Nephron progenitor cell (in vitro differentiated cells): ENCODE measurements around the gene DIPK1B.
A peak's percentile ranks its signal among the peaks of the same experiment; 100 is the strongest.
"Not testable (repeated sequence)": the region's sequence is repeated elsewhere in the genome, so short reads cannot be mapped to it uniquely, and the experiment has no call there.

Source experiments
- DNase-seq: peaks from one replicate; pipeline ENCODE4 v3.0.0; 2021
- H3K27ac Mint-ChIP-seq: 2 replicates; pipeline ENCODE4 v1.8.0; 2021; ENCODE audit warnings: mild to moderate bottlenecking, moderate library complexity, mixed read lengths
- H3K27me3 Mint-ChIP-seq: 2 replicates; pipeline ENCODE4 v1.8.0; 2021; ENCODE audit warnings: mild to moderate bottlenecking, low read depth, mixed read lengths; ENCODE audit not compliant: poor library complexity
- H3K36me3 Mint-ChIP-seq: 2 replicates; pipeline ENCODE4 v1.8.0; 2021; ENCODE audit warnings: low read depth, mixed read lengths
- H3K4me1 Mint-ChIP-seq: 2 replicates; pipeline ENCODE4 v1.8.0; 2021; ENCODE audit warnings: mixed read lengths
- H3K4me3 Mint-ChIP-seq: 2 replicates; pipeline ENCODE4 v1.8.0; 2021; ENCODE audit warnings: mild to moderate bottlenecking, moderate library complexity, mixed read lengths
- H3K9me3 Mint-ChIP-seq: 2 replicates; pipeline ENCODE4 v1.8.0; 2021; ENCODE audit warnings: mild to moderate bottlenecking, moderate library complexity, mixed read lengths
- CTCF ChIP-seq: fragments of 200-600 bp; sonication (generic); IDR thresholded peaks from 2 replicates; pipeline ENCODE4 v1.5.0; 2021; ENCODE audit warnings: antibody characterized with exemption

Gene DIPK1B

GRCh38 chr9:136762221-136762691 is 49.9 kb downstream of the DIPK1B start:
- no peak for DNase-seq
- TF ChIP-seq CTCF: no peak
- no peaks in the 10 kb centered on the region for H3K36me3 Mint-ChIP-seq
- H3K9me3 Mint-ChIP-seq: no peaks in the 10 kb centered on the region
- no peak overlapping the region for H3K4me3 Mint-ChIP-seq
- no peak overlapping the region for H3K27ac Mint-ChIP-seq
- H3K4me1 Mint-ChIP-seq: peaks cover 32% of the 10 kb centered on the region
- H3K27me3 Mint-ChIP-seq: peaks cover 6% of the 10 kb centered on the region

- TF ChIP-seq CTCF: no peak
- DNase-seq: peak; percentile 94
- Mint-ChIP-seq H3K4me3 (no peak overlapping the region), H3K9me3 (no peaks in the 10 kb centered on the region), H3K27me3 (peaks cover 14% of the 10 kb centered on the region), H3K36me3 (no peaks in the 10 kb centered on the region), H3K4me1 (peaks cover 32% of the 10 kb centered on the region), H3K27ac (no peak overlapping the region)
Observed at GRCh38 chr9:136762915-136763648, 50.7 kb downstream of the DIPK1B start.

- Mint-ChIP-seq H3K27ac (no peak overlapping the region), H3K27me3 (peaks cover 19% of the 10 kb centered on the region), H3K36me3 (no peaks in the 10 kb centered on the region), H3K4me1 (peaks cover 32% of the 10 kb centered on the region), H3K4me3 (no peak overlapping the region), H3K9me3 (no peaks in the 10 kb centered on the region)
- no peak for DNase-seq
- no peak for TF ChIP-seq CTCF
Observed at GRCh38 chr9:136763649-136764035, 51.3 kb downstream of the DIPK1B start.

GRCh38 chr9:136764301-136764891 is 52.0 kb downstream of the DIPK1B start, which contains the start of gene LCN15:
Gene LCN15, minus strand, starts transcription at chr9:136764518. Its CDS starts 30 bp downstream, at chr9:136764488.
- H3K36me3 Mint-ChIP-seq: no peaks in the 10 kb centered on the region
- TF ChIP-seq CTCF: no peak
- H3K4me3 Mint-ChIP-seq: no peak within 1 kb of the TSS
- H3K9me3 Mint-ChIP-seq: no peaks in the 10 kb centered on the region
- H3K27me3 Mint-ChIP-seq: peaks cover 19% of the 10 kb centered on the region
- DNase-seq: no peak
- no peak within 1 kb of the TSS for H3K27ac Mint-ChIP-seq
- H3K4me1 Mint-ChIP-seq: peaks cover 32% of the 10 kb centered on the region

- H3K9me3 Mint-ChIP-seq: no peaks in the 10 kb centered on the region
- H3K4me1 Mint-ChIP-seq: peaks cover 31% of the 10 kb centered on the region
- DNase-seq: no peak
- H3K36me3 Mint-ChIP-seq: no peaks in the 10 kb centered on the region
- no peak for TF ChIP-seq CTCF
- peaks cover 23% of the 10 kb centered on the region for H3K27me3 Mint-ChIP-seq
- H3K27ac Mint-ChIP-seq: no peak overlapping the region
- no peak overlapping the region for H3K4me3 Mint-ChIP-seq
Observed at GRCh38 chr9:136765041-136765440, 52.7 kb downstream of the DIPK1B start.

GRCh38 chr9:136765745-136766409 is 53.5 kb downstream of the DIPK1B start:
- not testable (repeated sequence) for H3K36me3 Mint-ChIP-seq, H3K9me3 Mint-ChIP-seq, H3K4me3 Mint-ChIP-seq, DNase-seq, H3K27ac Mint-ChIP-seq
- peaks cover 28% of the 10 kb centered on the region for H3K27me3 Mint-ChIP-seq
- peaks cover 25% of the 10 kb centered on the region for H3K4me1 Mint-ChIP-seq
